Uterus (tissue), 2 donors: ENCODE measurements around the gene THSD8.

ENCODE experiments used
- CTCF ChIP-seq, 4 experiments: fragments of 200-600 bp in 2 of 4; fragments of 450-650 bp in 2 of 4; sonication (generic) in 2 of 4; IDR thresholded peaks; one replicate each; pipeline ENCODE4 v1.5.1; 2016 to 2019; ENCODE audit warnings: antibody characterized with exemption in 4 of 4, mild to moderate bottlenecking in 2 of 4, moderate library complexity in 1 of 4
- POLR2A ChIP-seq, 2 donors: fragments of 450-650 bp; IDR thresholded peaks; one replicate each; pipeline ENCODE4 v1.6.1; 2016; ENCODE audit warnings: antibody characterized with exemption in 2 of 2, mild to moderate bottlenecking in 1 of 2, moderate library complexity in 1 of 2

GRCh38 chr19:12778905-12779161 lies 23.0 kb upstream of the THSD8 start:
- TF ChIP-seq CTCF (IDR thresholded peaks at IDR 0.05) (no peak), POLR2A (IDR thresholded peaks at IDR 0.05) (peak in 1 of 2 donors; percentile 6)
